ENCODE results near the gene ZFC3H1. TPM values are rescaled to one million over a fixed set of nuclear protein-coding genes. Genes with fewer than 3 reads are reported as not detected.

The ZFC3H1 gene
- total and polyA plus RNA-seq, 9 of the 15 experiments (the other 6 are each of a cell fraction or from before 2014, with no cell fraction given), result 14.8 to 80.5 (median 22.1) TPM

DNA sequence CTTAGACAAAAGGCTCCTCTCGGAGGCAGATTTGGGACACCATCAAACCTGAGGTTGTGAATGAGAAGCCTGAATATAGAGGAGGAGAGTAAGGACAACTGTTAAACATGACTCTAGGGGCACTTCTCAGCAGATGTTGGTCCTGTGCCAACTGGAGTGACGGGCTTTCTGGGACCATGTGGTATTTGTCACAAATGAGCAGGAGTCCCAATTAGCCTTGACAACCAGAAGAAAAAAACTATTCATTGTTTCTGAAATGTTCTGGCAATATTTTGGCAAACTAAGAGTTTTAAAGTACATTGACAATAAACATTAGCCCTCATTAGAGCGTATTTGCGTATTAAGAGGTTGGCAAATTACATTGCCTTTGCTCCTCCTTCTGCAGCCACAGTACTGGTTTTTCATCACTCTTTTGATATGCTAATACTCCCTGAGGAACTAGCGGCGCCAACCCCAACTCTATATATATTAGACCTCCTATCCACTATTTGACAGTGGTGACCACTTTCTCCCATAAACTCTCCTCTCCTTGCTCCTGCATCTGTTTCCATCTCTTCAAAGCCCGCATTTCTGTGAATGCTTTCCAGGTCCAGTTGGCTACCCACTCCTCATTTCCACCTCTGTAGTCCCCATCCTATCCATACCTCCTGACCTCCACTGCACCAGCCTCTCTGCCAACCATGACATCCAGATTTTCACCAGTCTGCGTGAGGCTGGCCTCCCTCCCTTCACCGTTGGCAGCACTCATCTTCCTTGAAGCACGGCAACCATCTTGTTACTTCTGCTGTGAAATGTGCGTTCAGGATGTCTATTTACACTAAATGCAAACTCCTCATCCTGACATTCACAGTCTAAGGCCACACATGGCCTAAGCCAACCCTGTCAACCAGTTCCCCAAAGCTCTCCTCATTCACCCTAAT is 100.7 kb downstream of the ZFC3H1 start:
- POLR2A ChIA-PET, result no interaction called here
- Histone ChIP-seq H3K36me3 (ENCODE audit: control insufficient read depth, insufficient read depth, low read length) (no peaks in the 10 kb centered on the region), H4K20me1 (replicated peaks; ENCODE audit: control insufficient read depth, insufficient read depth, low read length) (no peaks in the 10 kb centered on the region), H3K27me3 (ENCODE audit: control insufficient read depth in 2 of 2, insufficient read depth in 2 of 2, low read length in 2 of 2) (no peaks in the 10 kb centered on the region; a peak in 2 of 5 replicates), H3K4me1 (replicated peaks in 1 of 2; ENCODE audit: control insufficient read depth in 2 of 2, insufficient read depth in 2 of 2, low read length in 2 of 2) (peaks cover 0 to 10% of the 10 kb centered on the region in 2 experiments; a peak in 4 of 5 replicates), H3K4me3 (no peak overlapping the region), H3K9me3 (replicated peaks; ENCODE audit: control insufficient read depth, insufficient read depth, low read depth, low read length) (no peaks in the 10 kb centered on the region), H3K9ac (ENCODE audit: insufficient read depth in 1 of 2, low read depth in 2 of 2, low read length in 2 of 2) (no peak overlapping the region), H3K9me1 (ENCODE audit: control insufficient read depth, insufficient read depth, low read length) (no peaks in the 10 kb centered on the region), H3K79me2 (ENCODE audit: control insufficient read depth, insufficient read depth, low read length) (no peaks in the 10 kb centered on the region), H3K4me2 (ENCODE audit: insufficient read depth, low read length) (no peak overlapping the region), H3K27ac (ENCODE audit: extremely low read depth, low read depth, low read length) (no peak overlapping the region), H2AFZ (ENCODE audit: low read depth, low read length) (no peak overlapping the region; the same call in 1 of the 2 replicates)
- ATAC-seq, result no peak
- TF ChIP-seq NFIC (IDR thresholded peaks at IDR 0.05) (peak; percentile 64), SMARCC2 (IDR thresholded peaks at IDR 0.05; ENCODE audit: low read depth) (no peak)
- BruUV-seq (replicated peaks), result no TSS peak
- in situ Hi-C loops (cut with MboI) (no loop called here), intact Hi-C loops (cut with micrococcal nuclease) (no loop called here)
- FAIRE-seq, result no peak
- CTCF ChIA-PET (ENCODE audit: low intra/inter-chr PET ratio), result no interaction called here
- WGBS (ENCODE audit: insufficient coverage, low coverage, missing lambda C conversion rate), result 21% methylated on average over 11 of the region's 11 CpGs
- DNase-seq (ENCODE audit: extremely low read depth in 1 of 4, low spot score in 3 of 4), result no peak

Small RNAs within 50 kb of the gene (small RNA-seq; reads per million reads assigned to genes)
- gene RF00560, result not detected

Other genes starting within 250 kb of the ZFC3H1 start
- not detected in 2 replicates for gene LGR5, start 224.1 kb downstream of the ZFC3H1 start, total RNA-seq (2014; rRNA removed)
- gene LGR5, start 224.1 kb downstream of the ZFC3H1 start, total RNA-seq (2014; rRNA removed; fragmentation: Illumina TruSeq; extraction: Trizol), result not detected in 2 replicates
- gene LGR5, start 224.1 kb downstream of the ZFC3H1 start, total RNA-seq (2015; rRNA removed; fragmentation: Illumina TruSeq; extraction: Trizol), result not detected in 2 replicates
- gene LGR5, start 224.1 kb downstream of the ZFC3H1 start, total RNA-seq (2021), result not detected in 2 replicates
- not detected in 2 replicates for gene LGR5, start 224.1 kb downstream of the ZFC3H1 start, polyA plus RNA-seq (2011; rRNA removed)
- not detected in 2 replicates for gene LGR5, start 224.1 kb downstream of the ZFC3H1 start, polyA plus RNA-seq (2014; fragmentation: Illumina TruSeq; extraction: Trizol)
- not detected for gene LGR5, start 224.1 kb downstream of the ZFC3H1 start, polyA plus RNA-seq (2014; fragmentation: Nextera tagmentation; extraction: Ambion mirVana)
- gene LGR5, start 224.1 kb downstream of the ZFC3H1 start, polyA plus RNA-seq (2014; rRNA removed), result not detected in 2 replicates
- 1.8 and 3.2 TPM in 2 replicates for gene THAP2, start 453 bp upstream of the ZFC3H1 start, total RNA-seq (2014; rRNA removed)
- gene THAP2, start 453 bp upstream of the ZFC3H1 start, total RNA-seq (2014; rRNA removed; fragmentation: Illumina TruSeq; extraction: Trizol), result 6.4 and 8.1 TPM in 2 replicates
- 6.2 and 7.3 TPM in 2 replicates for gene THAP2, start 453 bp upstream of the ZFC3H1 start, total RNA-seq (2015; rRNA removed; fragmentation: Illumina TruSeq; extraction: Trizol)
- 4.0 and 5.7 TPM in 2 replicates for gene THAP2, start 453 bp upstream of the ZFC3H1 start, total RNA-seq (2021)
- gene THAP2, start 453 bp upstream of the ZFC3H1 start, polyA plus RNA-seq (2011; rRNA removed), result 7.3 and 8.0 TPM in 2 replicates
- 6.0 and 6.8 TPM in 2 replicates for gene THAP2, start 453 bp upstream of the ZFC3H1 start, polyA plus RNA-seq (2014; fragmentation: Illumina TruSeq; extraction: Trizol)
- gene THAP2, start 453 bp upstream of the ZFC3H1 start, polyA plus RNA-seq (2014; fragmentation: Nextera tagmentation; extraction: Ambion mirVana), result 10 to 100 TPM; 16.8 to 18.9 TPM
- gene THAP2, start 453 bp upstream of the ZFC3H1 start, polyA plus RNA-seq (2014; rRNA removed), result 5.6 and 8.4 TPM in 2 replicates
- 11.5 and 12.4 TPM in 2 replicates for gene TMEM19, start 22.2 kb upstream of the ZFC3H1 start, total RNA-seq (2014; rRNA removed)
- 17.2 and 20.6 TPM in 2 replicates for gene TMEM19, start 22.2 kb upstream of the ZFC3H1 start, total RNA-seq (2014; rRNA removed; fragmentation: Illumina TruSeq; extraction: Trizol)
- gene TMEM19, start 22.2 kb upstream of the ZFC3H1 start, total RNA-seq (2015; rRNA removed; fragmentation: Illumina TruSeq; extraction: Trizol), result 20.7 and 24.2 TPM in 2 replicates
- gene TMEM19, start 22.2 kb upstream of the ZFC3H1 start, total RNA-seq (2021), result 14.1 and 15.7 TPM in 2 replicates
- gene TMEM19, start 22.2 kb upstream of the ZFC3H1 start, polyA plus RNA-seq (2011; rRNA removed), result 15.8 and 20.7 TPM in 2 replicates
- gene TMEM19, start 22.2 kb upstream of the ZFC3H1 start, polyA plus RNA-seq (2014; fragmentation: Illumina TruSeq; extraction: Trizol), result 8.2 and 8.8 TPM in 2 replicates
- gene TMEM19, start 22.2 kb upstream of the ZFC3H1 start, polyA plus RNA-seq (2014; fragmentation: Nextera tagmentation; extraction: Ambion mirVana), result 10 to 100 TPM; 17.8 to 18.4 TPM
- gene TMEM19, start 22.2 kb upstream of the ZFC3H1 start, polyA plus RNA-seq (2014; rRNA removed), result 10.5 and 15.5 TPM in 2 replicates
- 10.1 and 10.2 TPM in 2 replicates for gene RAB21, start 91.0 kb upstream of the ZFC3H1 start, total RNA-seq (2014; rRNA removed)
- 45.6 and 53.7 TPM in 2 replicates for gene RAB21, start 91.0 kb upstream of the ZFC3H1 start, total RNA-seq (2014; rRNA removed; fragmentation: Illumina TruSeq; extraction: Trizol)
- gene RAB21, start 91.0 kb upstream of the ZFC3H1 start, total RNA-seq (2015; rRNA removed; fragmentation: Illumina TruSeq; extraction: Trizol), result 42.6 and 44.4 TPM in 2 replicates
- 34.7 and 40.2 TPM in 2 replicates for gene RAB21, start 91.0 kb upstream of the ZFC3H1 start, total RNA-seq (2021)
- gene RAB21, start 91.0 kb upstream of the ZFC3H1 start, polyA plus RNA-seq (2011; rRNA removed), result 8.2 and 13.5 TPM in 2 replicates
- 30.5 and 35.8 TPM in 2 replicates for gene RAB21, start 91.0 kb upstream of the ZFC3H1 start, polyA plus RNA-seq (2014; fragmentation: Illumina TruSeq; extraction: Trizol)
- 1 to 10 TPM; 5.3 to 8.2 TPM for gene RAB21, start 91.0 kb upstream of the ZFC3H1 start, polyA plus RNA-seq (2014; fragmentation: Nextera tagmentation; extraction: Ambion mirVana)
- 16.3 and 19.6 TPM in 2 replicates for gene RAB21, start 91.0 kb upstream of the ZFC3H1 start, polyA plus RNA-seq (2014; rRNA removed)
- gene TBC1D15, start 175.9 kb upstream of the ZFC3H1 start, total RNA-seq (2014; rRNA removed), result 13.5 and 14.9 TPM in 2 replicates
- gene TBC1D15, start 175.9 kb upstream of the ZFC3H1 start, total RNA-seq (2014; rRNA removed; fragmentation: Illumina TruSeq; extraction: Trizol), result 24.8 and 33.7 TPM in 2 replicates
- 18.4 and 20.5 TPM in 2 replicates for gene TBC1D15, start 175.9 kb upstream of the ZFC3H1 start, total RNA-seq (2015; rRNA removed; fragmentation: Illumina TruSeq; extraction: Trizol)
- 30.8 and 31.3 TPM in 2 replicates for gene TBC1D15, start 175.9 kb upstream of the ZFC3H1 start, total RNA-seq (2021)
- 44.4 and 52.0 TPM in 2 replicates for gene TBC1D15, start 175.9 kb upstream of the ZFC3H1 start, polyA plus RNA-seq (2011; rRNA removed)
- gene TBC1D15, start 175.9 kb upstream of the ZFC3H1 start, polyA plus RNA-seq (2014; fragmentation: Illumina TruSeq; extraction: Trizol), result 38.3 and 38.4 TPM in 2 replicates
- 10 to 100 TPM; 31.3 to 32.5 TPM for gene TBC1D15, start 175.9 kb upstream of the ZFC3H1 start, polyA plus RNA-seq (2014; fragmentation: Nextera tagmentation; extraction: Ambion mirVana)
- 31.3 and 34.1 TPM in 2 replicates for gene TBC1D15, start 175.9 kb upstream of the ZFC3H1 start, polyA plus RNA-seq (2014; rRNA removed)

Measured in K562 (cell line).